NB4 (cell line): ENCODE results near the gene PRR36.

ENCODE experiments used
- POLR2A ChIP-seq: IDR thresholded peaks from 2 replicates; pipeline ENCODE4 v1.6.1; 2011; ENCODE audit warnings: mild to moderate bottlenecking; ENCODE audit not compliant: insufficient read length; ENCODE audit errors: extremely low read depth
- TF ChIP-seq, protein P1 (sequence below): IDR thresholded peaks from one replicate; pipeline ENCODE4 v1.5.1; 2012; ENCODE audit warnings: low read depth, low read length
- TF ChIP-seq, protein P2 (sequence below): IDR thresholded peaks from 2 replicates; pipeline ENCODE4 v1.6.1; 2011; ENCODE audit warnings: low read depth, low read length

GRCh38 chr19:7874897-7875273 is 695 bp upstream of the PRR36 start:
- TF ChIP-seq, protein P1, sequence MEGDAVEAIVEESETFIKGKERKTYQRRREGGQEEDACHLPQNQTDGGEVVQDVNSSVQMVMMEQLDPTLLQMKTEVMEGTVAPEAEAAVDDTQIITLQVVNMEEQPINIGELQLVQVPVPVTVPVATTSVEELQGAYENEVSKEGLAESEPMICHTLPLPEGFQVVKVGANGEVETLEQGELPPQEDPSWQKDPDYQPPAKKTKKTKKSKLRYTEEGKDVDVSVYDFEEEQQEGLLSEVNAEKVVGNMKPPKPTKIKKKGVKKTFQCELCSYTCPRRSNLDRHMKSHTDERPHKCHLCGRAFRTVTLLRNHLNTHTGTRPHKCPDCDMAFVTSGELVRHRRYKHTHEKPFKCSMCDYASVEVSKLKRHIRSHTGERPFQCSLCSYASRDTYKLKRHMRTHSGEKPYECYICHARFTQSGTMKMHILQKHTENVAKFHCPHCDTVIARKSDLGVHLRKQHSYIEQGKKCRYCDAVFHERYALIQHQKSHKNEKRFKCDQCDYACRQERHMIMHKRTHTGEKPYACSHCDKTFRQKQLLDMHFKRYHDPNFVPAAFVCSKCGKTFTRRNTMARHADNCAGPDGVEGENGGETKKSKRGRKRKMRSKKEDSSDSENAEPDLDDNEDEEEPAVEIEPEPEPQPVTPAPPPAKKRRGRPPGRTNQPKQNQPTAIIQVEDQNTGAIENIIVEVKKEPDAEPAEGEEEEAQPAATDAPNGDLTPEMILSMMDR = no peak
- no peak for TF ChIP-seq POLR2A
- TF ChIP-seq, protein P2, sequence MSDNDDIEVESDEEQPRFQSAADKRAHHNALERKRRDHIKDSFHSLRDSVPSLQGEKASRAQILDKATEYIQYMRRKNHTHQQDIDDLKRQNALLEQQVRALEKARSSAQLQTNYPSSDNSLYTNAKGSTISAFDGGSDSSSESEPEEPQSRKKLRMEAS = no peak
